HCT116 (cell line): Measurements from ENCODE around the gene ORAI2.

ENCODE experiments used
- CEBPB ChIP-seq: IDR thresholded peaks from 2 replicates; pipeline ENCODE4 v1.6.1; 2012; ENCODE audit warnings: low read depth
- CTCF ChIP-seq, 3 experiments: fragments of 200-600 bp in 1 of 3; sonication (generic) in 1 of 3; IDR thresholded peaks in 2 of 3; conservative IDR thresholded peaks in 1 of 3; 2 replicates each; pipeline ENCODE4 v1.5.1; 2012 to 2017; ENCODE audit warnings: low read depth in 2 of 3, low read length in 2 of 3, antibody characterized with exemption in 1 of 3, borderline replicate concordance in 1 of 3, control low read depth in 1 of 3, mild to moderate bottlenecking in 1 of 3, mixed read lengths in 1 of 3, mixed run types in 1 of 3, moderate library complexity in 1 of 3; ENCODE audit not compliant: insufficient read depth in 1 of 3
- EZH2 ChIP-seq: fragments of 200-600 bp; sonication (generic); IDR thresholded peaks from 2 replicates; pipeline ENCODE4 v1.6.1; 2017; ENCODE audit warnings: antibody characterized with exemption, mixed run types
- EZH2phosphoT487 ChIP-seq: fragments of 200-600 bp; IDR thresholded peaks from 2 replicates; pipeline ENCODE4 v1.6.1; 2018; ENCODE audit warnings: antibody characterized with exemption, borderline replicate concordance
- JUND ChIP-seq: IDR thresholded peaks from 2 replicates; pipeline ENCODE4 v1.6.1; 2012
- MAX ChIP-seq: IDR thresholded peaks from 2 replicates; pipeline ENCODE4 v1.6.1; 2012
- POLR2A ChIP-seq: IDR thresholded peaks from 2 replicates; pipeline ENCODE4 v1.7.0; 2011; ENCODE audit warnings: borderline replicate concordance; ENCODE audit not compliant: insufficient read depth, insufficient read length; ENCODE audit errors: extremely low read depth
- POLR2AphosphoS5 ChIP-seq: IDR thresholded peaks from 2 replicates; pipeline ENCODE4 v1.6.1; 2011; ENCODE audit warnings: mild to moderate bottlenecking, low read depth, low read length, moderate library complexity
- REST ChIP-seq: IDR thresholded peaks from 2 replicates; pipeline ENCODE4 v1.6.1; 2012; ENCODE audit warnings: low read depth
- SIN3A ChIP-seq: IDR thresholded peaks from 2 replicates; pipeline ENCODE4 v1.6.1; 2012; ENCODE audit warnings: low read depth
- YY1 ChIP-seq: IDR thresholded peaks from 2 replicates; pipeline ENCODE4 v1.6.1; 2011; ENCODE audit warnings: low read length, low read depth, moderate library complexity, mild to moderate bottlenecking; ENCODE audit not compliant: insufficient replicate concordance; ENCODE audit errors: extremely low read depth
- ZBTB33 ChIP-seq: IDR thresholded peaks from 2 replicates; pipeline ENCODE4 v1.6.1; 2011; ENCODE audit warnings: mild to moderate bottlenecking, low read length, moderate library complexity; ENCODE audit not compliant: insufficient replicate concordance; ENCODE audit errors: extremely low read depth
- ZNF274 ChIP-seq: fragments of 200-500 bp; sonication (Bioruptor generic); IDR thresholded peaks from 2 replicates; pipeline ENCODE4 v1.6.1; 2014; ENCODE audit warnings: mild to moderate bottlenecking, low read depth, low read length, inconsistent platforms

GRCh38 chr7:102395873-102396709 is 37.3 kb upstream of the ORAI2 start, which contains the start of gene PRKRIP1:
- TF ChIP-seq POLR2AphosphoS5 (peak; percentile 93), CTCF (IDR thresholded peaks at IDR 0.05 in 2 of 3, conservative IDR thresholded peaks at IDR 0.05 in 1 of 3; ENCODE audit: borderline replicate concordance in 1 of 3, insufficient read depth in 1 of 3, low read depth in 2 of 3, low read length in 2 of 3) (no peak), POLR2A (no peak), YY1 (peak; percentile 61), MAX (peak; percentile 47; the same call in 1 of the 2 replicates), EZH2 (no peak), REST (no peak), SIN3A (0 out of 2 replicates have a peak, but pooled peaks have one; percentile 69), JUND (peak; percentile 10; the same call in 1 of the 2 replicates), ZNF274 (no peak), CEBPB (peak; percentile 36; the same call in 1 of the 2 replicates), EZH2phosphoT487 (no peak), ZBTB33 (no peak)
